ENCODE measurements around the gene LIN37. TPM values are rescaled to one million over a fixed set of nuclear protein-coding genes. Genes with fewer than 3 reads are reported as not detected.

LIN37 gene
- total and polyA plus RNA-seq, 12 donors: 6.0 to 137 (median 12.5) TPM

- Histone ChIP-seq H3K9me3 (replicated peaks in 1 of 3) (no peaks in the 10 kb centered on the region), H3K27ac (no peak within 1 kb of the TSS), H3K36me3 (replicated peaks in 1 of 2) (no peaks in the 10 kb centered on the region), H3K27me3 (no peaks in the 10 kb centered on the region), H3K4me1 (replicated peaks in 1 of 2) (peaks cover 0 to 9% of the 10 kb centered on the region in 2 donors), H3K4me3 (no peak within 1 kb of the TSS)
- peak in 3 of 7 donors; percentile 54 to 70 (median 55) for DNase-seq
- TF ChIP-seq POLR2A (IDR thresholded peaks at IDR 0.05): no peak
- no peak for TF ChIP-seq CTCF (IDR thresholded peaks at IDR 0.05)
- intact Hi-C loops (cut with DNase I): loop anchor here in 1 of 2 donors (10.0 kb wide), 1 partner anchor 111 kb away; the partner anchor contains the start of gene PRODH2
- WGBS, 4 donors: 22 to 35% (median 23%) methylated on average over 5 to 24 of the region's 24 CpGs
Observed at GRCh38 chr19:35704218-35704617, 44.2 kb upstream of the LIN37 start, which contains the start of gene ZBTB32. Gene ZBTB32 (plus strand): TSS chr19:35704558. CDS start chr19:35714627, 10,069 bp downstream.

- no peak overlapping the region for H3K27ac ChIP-seq
- intact Hi-C loops (cut with DNase I): loop anchor here in 1 of 2 donors (10.0 kb wide), 1 partner anchor 106 kb away; the partner anchor contains the start of gene PRODH2
- 63 to 100% (median 83%) methylated on average over 1 of the region's 1 CpG for WGBS, 4 donors
- no peak for DNase-seq
- no peak overlapping the region for H3K4me3 ChIP-seq
- no peaks in the 10 kb centered on the region for H3K27me3 ChIP-seq
- no peaks in the 10 kb centered on the region for H3K9me3 ChIP-seq (replicated peaks in 1 of 3)
- TF ChIP-seq POLR2A (IDR thresholded peaks at IDR 0.05): no peak
- H3K4me1 ChIP-seq (replicated peaks in 1 of 2): no peaks in the 10 kb centered on the region
- H3K36me3 ChIP-seq (replicated peaks in 1 of 2): no peaks in the 10 kb centered on the region
Observed at GRCh38 chr19:35708391-35708790, 40.0 kb upstream of the LIN37 start.

DNA sequence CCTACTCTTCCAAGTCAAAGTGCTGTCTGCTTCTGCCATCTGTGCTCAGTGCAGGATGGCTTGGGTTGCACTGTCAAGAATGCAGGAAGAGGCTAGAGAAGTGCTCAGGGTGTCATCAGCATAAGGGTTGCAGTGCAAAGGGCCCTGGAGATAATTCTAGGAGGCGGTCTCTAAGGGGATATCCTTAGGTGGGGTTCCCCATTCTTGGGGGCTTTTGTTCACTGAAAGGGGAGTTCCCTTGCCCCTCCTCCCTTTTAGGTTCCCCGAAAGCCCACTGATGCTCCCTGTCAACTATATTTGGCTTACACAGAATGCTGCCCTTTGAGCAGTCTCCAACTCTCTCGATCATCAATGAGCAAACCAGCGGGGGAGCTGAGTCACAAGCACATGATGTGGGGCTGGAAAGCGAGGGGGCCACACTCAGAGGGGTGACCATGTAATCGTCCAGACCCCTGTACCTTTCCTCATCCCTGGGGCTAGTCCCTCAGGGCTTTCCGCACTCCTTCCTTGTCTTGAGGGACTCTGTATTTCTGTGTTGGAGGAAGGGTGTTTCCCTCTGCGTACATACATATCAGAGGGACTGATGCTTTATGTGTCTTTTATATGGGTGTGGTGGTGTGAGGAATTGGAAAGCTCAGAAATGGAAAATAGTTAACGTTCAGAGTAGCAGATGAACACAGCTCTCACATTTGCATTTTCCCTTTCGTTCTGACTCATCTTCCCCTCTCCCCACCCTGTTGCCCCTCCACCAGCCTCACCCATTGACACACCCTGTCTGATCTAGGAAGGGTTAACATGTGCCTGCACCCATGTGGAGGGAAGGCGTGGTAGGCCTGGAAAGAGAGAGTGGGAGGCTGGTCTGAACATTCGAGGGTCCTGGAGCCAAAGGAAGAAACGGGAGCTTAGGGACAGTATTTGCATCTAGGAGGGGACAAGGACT lies 37.3 kb upstream of the LIN37 start:
- no peaks in the 10 kb centered on the region for H3K9me3 ChIP-seq (replicated peaks in 1 of 3)
- WGBS, 4 donors: 54 to 63% (median 56%) methylated on average over 12 to 13 of the region's 13 CpGs
- no peak for DNase-seq
- peaks cover 4 to 6% of the 10 kb centered on the region in 2 donors for H3K4me1 ChIP-seq (replicated peaks in 1 of 2)
- H3K4me3 ChIP-seq: no peak overlapping the region
- H3K27ac ChIP-seq: no peak overlapping the region
- intact Hi-C loops (cut with DNase I): loop anchor here in 1 of 2 donors (10.0 kb wide), 1 partner anchor 166 kb away; the partner anchor contains the start of gene TMEM147
- H3K27me3 ChIP-seq: no peaks in the 10 kb centered on the region
- H3K36me3 ChIP-seq (replicated peaks in 1 of 2): no peaks in the 10 kb centered on the region
- no peak for TF ChIP-seq CTCF (IDR thresholded peaks at IDR 0.05)
- TF ChIP-seq POLR2A (IDR thresholded peaks at IDR 0.05): no peak

GRCh38 chr19:35712567-35713505 lies 35.5 kb upstream of the LIN37 start:
- intact Hi-C loops (cut with DNase I): loop anchor here in 1 of 2 donors (10.0 kb wide), 1 partner anchor 168 kb away; the partner anchor contains the start of gene TMEM147

More at GRCh38 chr19:35712567-35713505, 35.5 kb upstream of the LIN37 start:
- 54 to 71% (median 67%) methylated on average over 11 of the region's 11 CpGs for WGBS, 4 donors
- H3K36me3 ChIP-seq (replicated peaks in 1 of 2): no peaks in the 10 kb centered on the region
- no peak overlapping the region for H3K27ac ChIP-seq
- no peaks in the 10 kb centered on the region for H3K9me3 ChIP-seq (replicated peaks in 1 of 3)
- H3K27me3 ChIP-seq: no peaks in the 10 kb centered on the region
- no peak for TF ChIP-seq POLR2A (IDR thresholded peaks at IDR 0.05)
- TF ChIP-seq CTCF (IDR thresholded peaks at IDR 0.05): no peak
- no peak for DNase-seq
- H3K4me3 ChIP-seq: no peak overlapping the region
- H3K4me1 ChIP-seq (replicated peaks in 1 of 2): peaks cover 10 to 11% of the 10 kb centered on the region in 2 donors

Measured in adrenal gland (tissue), 12 donors.